Activated B cell treated with CpG ODN at 0.5 μM for 24 hours (primary cell): ENCODE measurements around the gene SLF2. TPM values are rescaled to one million over a fixed set of nuclear protein-coding genes. Genes with fewer than 3 reads are reported as not detected.

ENCODE experiments used
- ATAC-seq: fragments of 200-7000 bp; cut with Tn5 transposase; one replicate; pipeline ENCODE4 v1.10.0; 2021; ENCODE audit warnings: low read depth, mild to moderate bottlenecking, moderate library complexity
- CTCF ChIA-PET: fragments of 350-600 bp; sonication (Branson Sonifier 250); formaldehyde crosslinking; loops from one replicate; lab custom pipeline; 2021; ENCODE audit warnings: antibody characterized with exemption; lab: Charles Lee
- POLR2A ChIA-PET: fragments of 350-600 bp; sonication (Branson Sonifier 250); formaldehyde crosslinking; loops from one replicate; lab custom pipeline; 2021; ENCODE audit warnings: antibody characterized with exemption; lab: Charles Lee
- DNase-seq: peaks from one replicate; pipeline ENCODE4 v3.0.0; 2022
- H3K27ac Mint-ChIP-seq: one replicate; pipeline ENCODE4 v1.8.0; 2020; ENCODE audit warnings: mixed read lengths
- H3K27me3 Mint-ChIP-seq: one replicate; pipeline ENCODE4 v1.8.0; 2021; ENCODE audit warnings: mixed read lengths
- H3K36me3 Mint-ChIP-seq: one replicate; pipeline ENCODE4 v1.8.0; 2021; ENCODE audit warnings: low read depth, mixed read lengths
- H3K4me1 Mint-ChIP-seq: one replicate; pipeline ENCODE4 v1.8.0; 2021; ENCODE audit warnings: mixed read lengths
- H3K4me3 Mint-ChIP-seq: one replicate; pipeline ENCODE4 v1.8.0; 2020; ENCODE audit warnings: mild to moderate bottlenecking, mixed read lengths
- H3K9me3 Mint-ChIP-seq: one replicate; pipeline ENCODE4 v1.8.0; 2020; ENCODE audit warnings: mixed read lengths
- CTCF ChIP-seq: fragments of 200-600 bp; IDR thresholded peaks from one replicate; pipeline ENCODE4 v1.8.0; 2022; ENCODE audit warnings: antibody characterized with exemption, mild to moderate bottlenecking
- intact Hi-C: fragments of 100-400 bp; cut with micrococcal nuclease; formaldehyde crosslinking; loops from one replicate; pipeline ENCODE4 v1.15.1; 2024
- total RNA-seq: library from RNA; stranded (reverse); gene quantifications from 2 replicates; pipeline ENCODE4 v1.2.3, GENCODE V29; 2022

The SLF2 gene
- total RNA-seq, 1 donor from 2014 or later, result 35.5 TPM

DNA sequence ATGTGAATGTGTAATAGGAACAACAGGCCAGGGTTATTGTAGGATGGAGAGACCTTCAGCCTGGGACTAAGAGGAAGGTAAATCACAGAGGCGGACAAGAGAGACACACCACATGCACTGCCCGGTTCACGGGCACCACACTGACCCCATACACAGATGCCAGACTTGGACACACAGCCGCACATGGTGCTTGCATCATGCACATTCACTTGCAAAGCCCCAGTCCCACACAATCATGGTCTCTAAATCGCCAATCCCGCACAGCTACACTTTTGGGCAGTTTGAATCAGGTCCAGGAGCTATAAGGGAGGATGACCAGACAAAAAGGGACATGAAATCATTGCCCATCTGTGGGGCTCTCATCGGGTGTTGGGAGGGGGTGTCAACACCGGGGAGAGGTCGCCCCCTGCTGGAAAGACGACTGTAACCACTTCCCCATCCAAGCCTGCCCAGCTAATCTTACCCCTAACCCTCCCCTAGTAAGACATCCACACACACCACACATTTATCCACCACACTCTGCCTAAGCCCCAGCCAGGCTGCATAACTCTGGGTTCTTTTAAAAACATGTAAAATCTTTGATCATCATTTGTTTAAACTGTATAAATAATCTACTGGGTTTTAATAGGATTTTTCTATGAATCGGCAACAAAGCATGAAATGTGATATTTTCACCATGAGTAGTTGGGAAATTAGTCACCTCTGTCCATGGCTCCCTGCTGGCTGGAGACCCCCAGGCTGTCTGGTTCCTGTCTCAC, 40.5 kb upstream of the SLF2 start:
- intact Hi-C loops, result loop anchor here (1.0 to 10.0 kb wide), 3 partner anchors 127 to 310 kb away; partner anchors contain the start of gene PAX2
- H3K27me3 Mint-ChIP-seq, result peaks cover 23% of the 10 kb centered on the region
- H3K9me3 Mint-ChIP-seq, result no peaks in the 10 kb centered on the region
- no peak overlapping the region for H3K27ac Mint-ChIP-seq
- TF ChIP-seq CTCF, result no peak
- H3K36me3 Mint-ChIP-seq, result no peaks in the 10 kb centered on the region
- H3K4me3 Mint-ChIP-seq, result no peak overlapping the region
- H3K4me1 Mint-ChIP-seq, result no peaks in the 10 kb centered on the region
- ChIA-PET POLR2A (no interaction called here), CTCF (interaction anchor here (0.6 to 2.1 kb wide), 5 partner anchors 11 to 309 kb away, joined by 3 to 6 read pairs (median 3); partner anchors contain the start of gene PAX2)
- ATAC-seq (peak; percentile 65), DNase-seq (peak; percentile 37)

DNA sequence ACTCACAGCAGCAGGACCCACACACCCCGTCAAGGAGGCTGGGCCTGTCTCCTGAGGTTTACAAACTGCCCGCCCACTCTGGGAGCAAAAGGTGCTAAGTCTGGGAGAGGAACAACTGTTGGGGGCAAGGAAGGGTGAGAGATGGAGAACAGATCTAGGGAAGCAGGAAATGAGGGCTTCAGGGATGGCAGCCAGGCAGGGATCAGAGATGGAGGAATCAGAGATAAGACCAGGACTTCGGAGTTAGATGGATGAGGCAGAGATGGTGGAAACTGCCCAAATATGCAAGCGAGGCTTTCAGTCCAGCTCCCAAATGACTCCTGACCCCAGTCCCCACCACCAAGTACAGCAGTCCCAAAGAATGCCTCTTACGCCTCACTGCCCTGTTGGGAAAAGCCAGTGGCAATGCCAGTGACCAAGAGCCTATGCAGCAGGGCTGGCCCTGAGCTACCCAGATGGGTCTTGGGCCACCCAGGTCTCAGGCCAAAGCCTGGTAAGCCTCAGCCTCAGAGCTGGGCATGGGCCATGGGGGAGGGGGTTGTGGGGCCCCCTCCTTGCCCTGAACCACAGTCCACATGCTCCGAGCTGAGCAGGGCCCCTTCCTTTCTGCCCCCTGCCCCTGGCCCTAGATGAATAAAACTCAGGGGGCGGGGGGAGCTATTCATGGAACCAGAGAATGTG, 39.5 kb upstream of the SLF2 start:
- DNase-seq (no peak), ATAC-seq (no peak)
- Mint-ChIP-seq H3K4me1 (no peaks in the 10 kb centered on the region), H3K4me3 (no peak overlapping the region), H3K27me3 (peaks cover 20% of the 10 kb centered on the region), H3K36me3 (no peaks in the 10 kb centered on the region), H3K27ac (no peak overlapping the region), H3K9me3 (no peaks in the 10 kb centered on the region)
- intact Hi-C loops, result loop anchor here (10.0 kb wide), 1 partner anchor 128 kb away; the partner anchor contains the start of gene PAX2
- CTCF ChIA-PET, result no interaction called here
- POLR2A ChIA-PET, result no interaction called here
- TF ChIP-seq CTCF, result no peak

- CTCF ChIA-PET, result no interaction called here
- intact Hi-C loops, result loop anchor here (10.0 kb wide), 1 partner anchor 129 kb away; the partner anchor contains the start of gene PAX2
- POLR2A ChIA-PET, result no interaction called here
- Mint-ChIP-seq H3K4me3 (no peak overlapping the region), H3K27ac (no peak overlapping the region), H3K36me3 (no peaks in the 10 kb centered on the region), H3K27me3 (peaks cover 18% of the 10 kb centered on the region), H3K4me1 (no peaks in the 10 kb centered on the region), H3K9me3 (no peaks in the 10 kb centered on the region)
- TF ChIP-seq CTCF, result no peak
- DNase-seq (no peak), ATAC-seq (no peak)
These were observed 38.9 kb upstream of the SLF2 start for GRCh38 chr10:100873827-100874326.

DNA sequence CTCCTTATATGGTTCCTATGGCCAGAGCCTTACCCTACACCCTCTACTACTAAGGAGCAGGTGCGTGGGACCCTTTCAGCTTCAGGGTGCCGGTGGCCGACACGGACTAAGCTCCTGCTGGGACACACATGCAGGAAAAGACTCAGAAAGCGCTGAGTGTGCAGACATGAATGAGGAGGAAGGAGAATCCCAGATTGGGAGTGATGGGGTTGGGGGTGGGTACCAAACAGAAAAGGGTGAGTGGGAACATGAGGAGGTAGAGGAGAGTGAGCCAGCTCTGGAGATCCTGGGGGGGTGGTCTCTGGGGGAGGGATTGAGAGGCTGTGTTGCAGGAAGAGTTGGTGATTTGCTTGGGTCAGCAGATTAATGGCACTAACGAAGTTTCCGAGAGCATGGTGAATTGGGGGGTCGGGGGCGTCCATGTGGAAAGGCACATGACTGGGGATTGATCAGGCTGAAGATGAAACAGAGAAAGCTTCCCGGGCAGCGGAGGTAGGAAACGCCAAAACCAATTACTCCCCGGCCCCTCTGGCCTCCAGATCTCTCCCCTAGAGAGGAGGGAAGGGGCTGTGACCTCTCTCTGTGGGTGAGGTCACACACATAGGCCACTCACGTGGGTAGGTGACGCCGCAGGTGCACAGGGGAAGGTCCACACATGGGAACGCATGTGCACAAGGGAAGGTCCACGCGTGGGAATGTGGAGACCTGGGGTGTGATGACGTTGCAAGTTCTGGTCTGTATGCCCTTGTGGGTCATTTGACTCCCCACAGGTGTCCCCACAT, 37.9 kb upstream of the SLF2 start:
- ATAC-seq, result no peak
- ChIA-PET POLR2A (interaction anchor here (0.7 kb wide), 1 partner anchor 320 kb away, joined by 6 read pairs; no protein-coding TSS in a partner anchor), CTCF (interaction anchor here (0.9 kb wide), 1 partner anchor 356 kb away, joined by 3 read pairs; no protein-coding TSS in a partner anchor)
- H3K27me3 Mint-ChIP-seq, result peaks cover 16% of the 10 kb centered on the region
- no peak for DNase-seq
- H3K4me3 Mint-ChIP-seq, result no peak overlapping the region
- no peak overlapping the region for H3K27ac Mint-ChIP-seq
- no peaks in the 10 kb centered on the region for H3K4me1 Mint-ChIP-seq
- no peaks in the 10 kb centered on the region for H3K9me3 Mint-ChIP-seq
- intact Hi-C loops, result loop anchor here (10.0 kb wide), 1 partner anchor 130 kb away; the partner anchor contains the start of gene PAX2
- no peaks in the 10 kb centered on the region for H3K36me3 Mint-ChIP-seq
- TF ChIP-seq CTCF, result no peak
